Ovary (tissue), 3 donors: Measurements from ENCODE around the gene GPC6.

Experiments used
- EP300 ChIP-seq: sonication (generic); formaldehyde crosslinking; IDR thresholded peaks from one replicate; pipeline ENCODE4 v1.6.1; 2017; ENCODE audit warnings: antibody characterized with exemption
- POLR2A ChIP-seq: fragments of 450-650 bp; IDR thresholded peaks from one replicate; pipeline ENCODE4 v1.6.1; 2017; ENCODE audit warnings: antibody characterized with exemption, mild to moderate bottlenecking, moderate library complexity
- TF ChIP-seq, protein P1 (sequence below), 3 donors: fragments of 450-650 bp in 2 of 3; fragments of 200-600 bp in 1 of 3; IDR thresholded peaks; one replicate each; pipeline versions ENCODE4 v1.5.1 to v1.8.0; 2016 to 2022; ENCODE audit warnings: antibody characterized with exemption in 3 of 3, mild to moderate bottlenecking in 1 of 3
- donor health status: DM: no; HTN: no; CAD: no.

DNA sequence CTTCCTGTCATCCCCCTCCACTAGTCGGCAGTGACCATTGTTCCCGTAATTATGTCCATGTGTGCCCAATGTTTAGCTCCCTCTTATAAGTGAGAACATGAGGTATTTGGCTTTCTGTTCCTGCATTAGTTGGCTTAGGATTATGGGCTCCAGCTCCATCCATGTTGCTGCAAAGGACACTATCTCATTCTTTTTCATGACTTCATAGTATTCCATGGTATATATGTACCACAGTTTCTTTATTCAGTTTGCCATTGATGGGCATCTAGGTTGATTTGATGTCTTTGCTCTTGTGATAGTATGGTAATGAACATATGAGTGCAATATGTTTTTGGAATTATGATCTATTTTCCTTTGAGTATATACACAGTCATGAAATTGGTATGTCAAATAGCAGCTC lies 730.8 kb downstream of the GPC6 start:
- TF ChIP-seq, protein P1, sequence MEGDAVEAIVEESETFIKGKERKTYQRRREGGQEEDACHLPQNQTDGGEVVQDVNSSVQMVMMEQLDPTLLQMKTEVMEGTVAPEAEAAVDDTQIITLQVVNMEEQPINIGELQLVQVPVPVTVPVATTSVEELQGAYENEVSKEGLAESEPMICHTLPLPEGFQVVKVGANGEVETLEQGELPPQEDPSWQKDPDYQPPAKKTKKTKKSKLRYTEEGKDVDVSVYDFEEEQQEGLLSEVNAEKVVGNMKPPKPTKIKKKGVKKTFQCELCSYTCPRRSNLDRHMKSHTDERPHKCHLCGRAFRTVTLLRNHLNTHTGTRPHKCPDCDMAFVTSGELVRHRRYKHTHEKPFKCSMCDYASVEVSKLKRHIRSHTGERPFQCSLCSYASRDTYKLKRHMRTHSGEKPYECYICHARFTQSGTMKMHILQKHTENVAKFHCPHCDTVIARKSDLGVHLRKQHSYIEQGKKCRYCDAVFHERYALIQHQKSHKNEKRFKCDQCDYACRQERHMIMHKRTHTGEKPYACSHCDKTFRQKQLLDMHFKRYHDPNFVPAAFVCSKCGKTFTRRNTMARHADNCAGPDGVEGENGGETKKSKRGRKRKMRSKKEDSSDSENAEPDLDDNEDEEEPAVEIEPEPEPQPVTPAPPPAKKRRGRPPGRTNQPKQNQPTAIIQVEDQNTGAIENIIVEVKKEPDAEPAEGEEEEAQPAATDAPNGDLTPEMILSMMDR (IDR thresholded peaks at IDR 0.05), result no peak
- no peak for TF ChIP-seq POLR2A
- no peak for TF ChIP-seq EP300
